Stimulated activated CD8-positive, alpha-beta memory T cell treated with anti-CD3 and anti-CD28 coated beads, Interleukin-4, amount 100 ng/mL, for 24 hours (primary cell): ENCODE results near the gene ABR.
"Not testable (repeated sequence)": the region's sequence is repeated elsewhere in the genome, so short reads cannot be mapped to it uniquely, and the experiment has no call there.

Source experiments
- DNase-seq: peaks from one replicate; pipeline ENCODE4 v3.0.0-alpha.2; 2020; ENCODE audit warnings: low read depth

The ABR gene

DNA sequence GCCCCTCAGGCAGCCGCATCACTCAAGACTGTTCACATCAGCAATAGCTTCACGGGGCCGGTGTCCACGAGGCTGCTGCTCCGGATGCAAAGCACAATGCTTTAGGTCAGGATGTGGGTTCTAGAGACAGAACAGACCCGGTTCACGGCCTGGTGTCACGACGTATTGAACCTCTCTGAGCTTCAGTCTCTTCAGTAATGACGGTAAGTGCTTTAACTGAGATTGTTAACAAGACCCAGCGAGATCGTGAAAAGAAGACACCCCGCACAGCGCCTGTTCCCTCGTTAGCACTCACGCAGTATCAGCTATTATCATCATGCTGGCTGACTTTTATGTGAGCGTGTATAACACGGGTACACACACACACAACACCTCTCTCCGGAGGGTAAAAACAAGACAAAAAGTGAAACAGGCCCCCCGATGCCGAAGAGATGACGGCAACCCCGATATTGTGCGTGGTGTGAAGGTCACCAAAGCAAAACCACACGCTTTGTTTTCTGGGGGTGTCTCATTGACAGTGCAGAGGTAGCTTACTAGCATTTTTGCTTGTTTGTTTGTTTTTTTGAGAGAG lies 21.4 kb upstream of the ABR start:
- DNase-seq, result peak; percentile 33

DNA sequence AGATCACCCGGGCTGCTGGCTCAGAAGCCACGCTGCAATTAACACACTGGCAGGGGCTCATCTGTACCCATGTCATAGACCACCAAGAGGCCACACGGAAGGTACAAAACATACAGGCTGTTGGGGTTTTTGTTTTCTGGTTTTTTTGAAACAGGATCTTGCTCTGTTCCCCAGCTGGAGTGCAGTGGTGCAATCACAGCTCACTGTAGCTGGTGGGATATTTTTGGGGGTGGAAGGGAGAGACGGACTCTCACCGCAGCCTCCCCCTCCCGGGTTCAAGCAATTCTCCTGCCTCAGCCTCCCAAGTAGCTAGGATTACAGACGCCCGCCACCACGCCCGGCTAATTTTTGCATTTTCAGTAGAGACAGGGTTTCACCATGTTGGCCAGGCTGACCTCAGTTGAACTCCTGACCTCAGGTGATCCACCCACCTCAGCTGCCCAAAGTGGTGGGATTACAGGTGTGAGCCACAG lies 19.5 kb upstream of the ABR start:
- DNase-seq, result not testable (repeated sequence)

DNA sequence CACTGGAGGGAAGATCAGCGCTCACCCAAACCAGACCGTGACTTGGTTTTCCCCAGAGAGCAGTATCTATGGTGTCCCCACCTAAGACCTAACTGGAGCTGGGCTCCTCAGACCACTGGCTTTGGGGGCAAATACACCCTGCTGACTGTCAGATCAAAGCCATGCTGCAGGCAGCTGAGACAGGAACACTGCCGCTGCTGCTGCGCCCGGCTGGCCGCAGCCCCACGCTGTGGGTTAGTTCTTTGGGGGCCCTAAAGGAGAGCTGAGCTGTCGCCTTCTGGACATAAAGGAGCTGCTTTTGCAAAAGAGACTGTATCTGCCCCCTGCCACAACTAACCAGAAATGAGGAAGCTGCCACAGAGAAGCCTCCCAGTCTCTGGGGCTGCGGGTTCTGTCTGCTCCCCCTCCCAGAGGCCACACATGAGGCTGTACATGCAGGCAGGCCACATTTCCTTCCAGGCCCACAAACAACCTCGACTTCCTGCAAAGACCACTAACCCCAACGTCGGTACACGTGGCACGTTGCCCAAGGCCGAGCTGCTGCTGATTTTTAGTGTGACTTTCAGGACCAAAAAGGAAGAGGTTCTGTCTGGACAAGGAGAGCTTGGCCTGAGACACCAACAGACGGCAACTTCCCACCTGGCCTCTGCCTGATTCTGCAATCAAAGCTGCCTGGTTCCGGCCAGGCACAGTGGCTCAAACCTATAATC lies 18.2 kb upstream of the ABR start:
- DNase-seq, result peak; percentile 46

DNA sequence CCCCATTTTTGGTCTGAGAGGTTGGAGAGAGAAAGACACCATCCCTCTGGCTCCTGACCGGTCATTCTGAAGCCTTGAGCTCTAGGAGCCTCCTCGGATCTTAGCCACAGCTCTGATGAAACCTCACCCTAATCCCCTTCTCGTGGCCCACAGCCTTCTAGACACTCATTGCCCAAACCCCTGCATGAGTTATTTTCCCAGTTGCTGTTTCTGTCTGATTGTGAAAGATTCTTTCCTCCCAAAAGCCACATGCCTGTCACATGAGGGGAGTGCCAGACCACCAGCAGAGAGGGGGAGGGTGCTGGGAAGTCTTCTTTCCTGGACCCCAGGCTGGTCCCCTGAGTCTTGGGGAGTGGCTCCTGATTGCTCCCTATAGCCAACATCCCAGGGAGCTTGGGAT lies 17.6 kb upstream of the ABR start:
- no peak for DNase-seq

DNA sequence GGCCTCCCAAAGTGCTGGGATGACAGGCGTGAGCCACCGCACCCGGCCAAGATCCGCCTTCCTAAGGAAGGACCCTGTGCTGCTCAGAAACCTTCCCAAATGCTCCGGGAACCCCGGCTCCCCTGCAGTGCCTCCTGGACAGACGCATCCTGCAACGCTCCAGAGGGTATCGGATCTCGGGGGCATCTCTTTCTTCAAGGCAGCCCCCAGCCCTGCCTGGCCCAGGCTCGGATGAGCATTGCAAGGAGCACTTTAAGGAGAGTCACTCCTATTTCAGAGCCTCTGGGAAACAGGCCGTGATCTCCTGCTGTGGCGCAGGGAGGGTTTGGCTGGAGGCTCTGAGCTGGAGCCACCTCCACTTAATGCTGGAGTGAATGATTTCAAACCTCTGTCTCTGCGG lies 17.2 kb upstream of the ABR start:
- DNase-seq, result no peak

DNA sequence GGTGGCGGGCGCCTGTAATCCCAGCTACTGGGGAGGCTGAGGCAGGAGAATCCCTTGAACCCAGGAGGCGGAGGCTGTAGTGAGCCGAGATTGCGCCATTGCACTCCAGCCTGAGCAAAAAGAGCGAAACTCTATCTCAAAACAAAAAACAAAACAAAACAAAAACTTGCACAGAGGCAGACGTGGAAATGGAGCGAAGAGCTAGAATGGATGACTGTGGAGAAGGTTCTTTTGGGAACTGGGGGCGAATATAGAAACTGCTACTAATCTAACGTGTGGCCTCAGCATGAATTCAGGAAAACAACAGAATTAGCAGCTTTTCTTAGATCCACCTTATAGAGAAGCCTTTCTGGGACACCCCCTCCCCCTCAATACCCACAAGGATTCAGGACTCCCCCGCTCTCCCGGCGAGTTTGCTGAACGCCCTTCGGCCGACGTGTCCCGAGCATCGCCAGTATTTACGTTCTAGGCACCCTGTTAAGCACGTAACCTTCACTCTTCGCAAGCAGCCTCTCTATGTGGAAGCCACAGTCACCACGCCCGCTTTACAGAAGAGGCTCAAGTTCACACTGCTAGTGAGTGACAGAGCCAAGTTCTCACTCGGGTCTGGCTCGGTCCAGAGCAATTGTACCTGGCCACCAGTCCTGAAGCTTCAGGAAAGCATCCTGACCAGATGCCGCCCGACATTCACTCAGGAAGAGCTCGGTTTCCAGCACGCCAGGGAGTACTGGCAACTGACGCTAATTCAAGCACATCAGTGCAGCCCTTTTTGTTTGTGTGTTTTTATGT lies 13.3 kb upstream of the ABR start:
- no peak for DNase-seq

DNA sequence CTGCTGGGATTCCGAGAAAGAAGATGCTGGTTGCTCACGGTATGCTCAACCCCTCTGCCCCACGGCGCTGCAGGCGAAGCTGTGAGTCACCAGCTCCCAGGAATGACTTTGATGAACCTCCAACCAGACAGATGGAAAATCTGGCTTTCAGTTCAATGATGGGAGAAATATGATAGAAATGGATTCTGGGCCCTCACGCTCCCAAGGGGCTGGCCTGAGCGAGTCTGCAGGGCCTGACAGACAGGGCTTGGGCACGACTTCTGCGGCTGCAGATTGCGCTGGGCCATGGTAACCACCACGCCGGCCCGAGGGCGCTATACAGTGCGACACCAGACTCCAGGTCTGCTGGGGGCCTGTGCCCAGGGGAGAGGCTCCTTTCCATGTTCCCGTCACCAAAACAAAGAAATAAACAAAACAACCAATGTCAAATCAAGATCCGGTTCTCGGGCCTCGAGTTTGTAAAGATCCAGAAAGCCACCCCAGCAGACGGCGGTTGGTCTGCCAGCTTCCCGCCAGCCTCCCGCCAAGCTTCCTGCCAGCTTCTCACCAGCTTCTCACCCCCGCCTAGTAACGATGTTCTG lies 11.1 kb upstream of the ABR start:
- no peak for DNase-seq

DNA sequence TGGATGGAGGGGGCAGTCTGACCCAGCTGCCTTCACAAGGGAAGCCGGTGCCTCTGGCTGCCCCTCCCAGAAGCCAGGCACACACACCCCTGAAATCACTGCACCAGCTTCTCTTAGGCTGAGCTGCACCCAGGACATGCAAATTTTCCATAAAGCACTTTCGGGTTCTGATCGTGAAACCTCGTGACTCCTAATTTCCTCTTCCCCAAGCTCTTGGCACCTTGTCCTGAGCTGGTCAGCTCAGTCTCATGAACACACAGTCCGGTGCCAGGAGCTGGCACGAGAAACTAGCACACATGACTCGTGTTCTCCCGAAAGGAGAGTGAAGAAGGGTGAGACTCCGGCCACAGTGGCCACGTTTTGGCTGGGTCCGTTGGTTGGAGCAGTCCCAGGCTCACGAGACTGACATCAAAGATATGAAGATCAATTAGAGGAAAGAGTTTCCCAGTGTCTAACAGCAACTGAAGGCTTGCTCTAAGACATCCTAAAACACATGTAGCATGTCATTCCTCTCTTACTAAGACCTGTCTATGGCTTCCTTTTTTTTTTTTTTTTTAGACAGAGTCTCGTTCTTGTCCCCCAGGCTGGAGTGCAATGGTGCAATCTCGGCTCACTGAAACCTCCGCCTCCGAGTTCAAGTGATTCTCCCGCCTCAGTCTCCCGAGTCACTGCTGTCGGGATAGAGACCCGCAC lies 9.2 kb upstream of the ABR start:
- DNase-seq, result no peak

DNA sequence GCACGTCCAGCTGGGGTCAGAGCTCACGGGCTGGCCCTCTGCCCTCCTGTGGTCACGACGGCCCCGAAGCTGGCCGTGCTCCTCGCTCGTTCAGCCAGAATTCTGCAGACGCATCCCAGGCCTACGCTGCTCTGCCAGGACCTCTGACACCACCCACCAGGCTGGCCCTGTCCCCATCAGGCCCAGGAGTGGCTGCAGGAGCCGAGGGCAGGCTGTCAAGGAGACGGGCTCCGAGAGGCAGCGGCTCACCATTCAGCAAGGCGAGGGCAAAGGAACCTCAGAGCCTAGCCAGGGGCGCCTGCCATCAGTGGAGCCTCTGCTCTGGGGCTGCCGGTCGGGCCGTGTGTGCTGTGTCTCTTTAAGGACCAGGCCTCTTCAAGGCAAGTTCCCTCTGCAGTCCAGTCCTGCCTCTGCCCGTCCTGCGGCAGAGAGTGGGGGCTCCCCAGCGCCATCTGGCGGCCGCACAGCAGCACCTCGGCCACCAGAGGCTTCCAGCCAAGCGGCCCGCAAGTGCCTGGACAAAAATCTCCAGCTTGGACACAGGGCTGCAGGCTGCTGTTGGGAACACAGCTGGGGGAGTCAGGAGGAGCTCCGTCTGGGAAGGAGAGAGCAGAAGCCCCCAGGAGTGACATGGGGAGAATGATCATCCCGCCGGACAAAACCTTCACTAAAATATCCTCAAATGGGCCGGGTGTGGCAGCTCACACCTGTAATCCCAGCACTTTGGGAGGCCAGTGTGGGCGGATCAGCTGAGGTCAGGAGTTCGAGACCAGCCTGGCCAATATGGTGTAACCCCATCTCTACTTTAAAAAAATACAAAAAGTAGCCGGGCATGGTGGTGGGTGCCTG lies 7.4 kb upstream of the ABR start:
- DNase-seq, result peak; percentile 62

DNA sequence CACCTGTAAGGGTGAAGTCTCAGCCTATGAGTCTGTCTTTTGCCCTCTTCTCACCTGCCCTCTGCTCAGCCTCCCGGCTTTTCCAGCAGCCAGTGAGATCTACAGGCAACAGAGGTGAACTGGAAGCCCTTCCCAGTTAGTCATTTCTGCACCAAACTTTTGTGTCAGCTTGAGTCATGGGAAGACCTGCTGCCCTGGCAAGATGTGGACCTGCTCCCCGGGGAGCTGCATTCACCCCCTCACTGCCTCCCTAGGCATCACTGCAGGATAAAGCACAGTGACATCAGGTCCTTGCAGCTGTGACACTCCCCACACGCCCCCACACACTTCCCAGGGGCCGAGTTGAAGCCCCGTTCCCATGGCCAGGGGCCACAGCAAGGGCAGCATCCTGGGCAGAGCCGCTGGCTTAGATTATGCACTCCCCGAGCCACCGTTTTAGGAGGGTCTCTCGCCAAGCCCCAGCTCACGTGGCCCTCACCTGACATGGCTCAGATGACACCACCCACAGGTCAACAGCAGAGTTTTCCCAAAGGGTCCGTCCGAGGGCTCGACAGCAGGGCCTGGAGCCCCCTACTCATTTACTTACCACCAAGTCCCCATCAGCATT lies 6.5 kb upstream of the ABR start:
- no peak for DNase-seq

DNA sequence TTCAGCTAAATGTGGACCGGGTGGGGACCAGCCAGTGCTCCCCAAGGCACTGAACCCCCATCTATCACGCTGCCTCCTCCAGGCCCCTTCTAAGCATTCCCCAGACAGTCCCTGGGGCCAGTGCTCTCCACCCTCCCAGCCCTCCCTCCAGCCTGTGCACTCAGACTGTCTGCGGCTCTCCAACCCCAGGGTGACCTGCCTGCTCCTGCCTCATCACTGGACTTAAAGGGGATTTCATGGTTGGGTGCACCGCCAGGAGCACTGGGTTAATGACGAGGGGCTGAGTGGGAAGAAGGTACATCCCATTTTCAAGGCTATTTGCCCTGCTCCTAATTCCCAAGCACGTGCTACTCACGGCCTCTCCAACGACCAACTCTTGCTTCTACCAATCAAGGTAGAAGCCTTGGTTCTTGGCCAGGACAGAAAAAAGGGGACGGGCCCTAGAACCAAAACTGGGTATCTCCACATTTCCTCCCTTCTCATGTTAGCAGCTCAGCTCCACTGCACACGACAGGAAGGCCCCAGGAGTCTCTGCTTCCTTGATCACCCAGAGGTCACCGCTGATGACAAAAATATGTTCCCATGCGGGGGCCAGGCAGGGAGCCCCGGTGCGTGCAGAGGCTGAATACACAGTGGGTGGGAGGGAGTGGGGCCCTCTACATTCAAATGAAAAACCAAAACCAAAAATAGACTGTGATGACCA lies 3.5 kb upstream of the ABR start:
- DNase-seq, result no peak

DNA sequence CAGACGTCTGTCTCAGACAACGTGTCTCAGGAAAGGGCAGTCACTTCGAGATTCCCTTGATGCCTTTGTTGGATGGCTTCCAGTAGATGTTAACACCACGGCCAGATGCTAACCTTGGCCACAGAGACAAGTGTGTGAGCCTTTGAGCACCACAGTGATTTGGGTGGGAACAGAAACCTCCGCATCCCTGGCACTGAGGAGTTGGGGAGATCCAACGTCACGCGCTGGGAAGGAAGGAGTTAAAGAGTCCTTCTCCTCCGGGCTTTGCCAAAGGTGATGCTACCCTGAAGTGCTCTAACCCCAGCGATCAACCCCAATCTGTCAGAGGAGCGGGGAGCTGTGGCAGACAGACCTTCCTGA lies 3.0 kb upstream of the ABR start:
- DNase-seq, result no peak

DNA sequence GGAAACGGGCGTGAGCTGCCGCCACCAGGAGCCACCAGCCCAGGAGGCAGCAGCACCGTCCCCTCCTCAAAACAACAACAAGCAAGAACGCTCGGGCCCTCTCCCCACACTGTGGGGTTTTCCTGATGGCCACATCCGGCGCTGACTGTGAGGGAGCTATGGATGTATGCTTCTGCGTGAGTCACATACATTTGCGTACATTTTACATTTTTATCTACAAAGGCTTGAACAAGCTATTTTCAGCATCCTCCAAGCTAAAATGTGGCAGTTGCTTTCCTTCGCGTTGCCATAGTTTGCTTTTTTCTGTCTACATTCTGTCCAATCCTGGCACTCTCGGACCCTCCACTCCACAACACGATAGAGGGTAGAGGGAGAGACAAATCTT lies 2.0 kb upstream of the ABR start:
- DNase-seq, result no peak

DNA sequence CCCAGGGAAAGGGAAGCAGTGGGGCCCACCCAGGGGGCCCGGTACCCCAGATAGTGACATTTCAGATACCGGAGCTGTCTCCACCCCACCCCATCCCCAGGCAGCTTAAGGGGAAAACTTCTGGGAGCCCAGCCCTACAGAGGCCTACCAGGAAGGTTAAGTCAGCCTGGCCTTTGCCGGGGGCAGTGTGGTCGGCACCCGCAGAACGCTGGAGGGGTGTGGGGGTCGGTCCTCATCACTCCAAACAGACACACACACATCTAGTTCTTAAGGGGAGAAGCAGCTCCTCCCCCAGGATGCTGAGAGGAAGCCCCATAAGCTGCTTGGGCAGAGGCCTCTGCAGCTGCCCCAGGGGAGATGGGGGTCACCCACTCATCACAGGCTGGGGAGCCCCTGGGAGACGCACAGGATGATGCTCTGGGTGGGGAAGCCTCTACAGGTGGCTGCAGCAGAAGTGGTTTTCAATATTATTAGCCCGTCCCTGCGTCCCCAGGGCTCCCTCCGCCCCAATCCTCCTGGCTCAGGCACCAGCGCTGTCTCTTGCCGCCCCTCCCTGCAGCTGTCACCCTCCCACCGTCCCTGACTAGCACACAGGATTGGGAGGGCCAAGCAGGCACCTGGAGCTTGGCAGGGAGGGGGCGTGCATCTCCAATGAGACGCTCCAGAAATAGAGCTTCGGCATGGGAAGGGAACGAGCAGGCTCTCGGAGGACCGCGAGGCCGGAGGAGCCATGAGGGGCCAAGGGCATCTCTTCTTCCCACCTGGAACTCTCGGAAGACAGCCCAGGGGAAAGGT lies 1.4 kb upstream of the ABR start:
- DNase-seq, result no peak

DNA sequence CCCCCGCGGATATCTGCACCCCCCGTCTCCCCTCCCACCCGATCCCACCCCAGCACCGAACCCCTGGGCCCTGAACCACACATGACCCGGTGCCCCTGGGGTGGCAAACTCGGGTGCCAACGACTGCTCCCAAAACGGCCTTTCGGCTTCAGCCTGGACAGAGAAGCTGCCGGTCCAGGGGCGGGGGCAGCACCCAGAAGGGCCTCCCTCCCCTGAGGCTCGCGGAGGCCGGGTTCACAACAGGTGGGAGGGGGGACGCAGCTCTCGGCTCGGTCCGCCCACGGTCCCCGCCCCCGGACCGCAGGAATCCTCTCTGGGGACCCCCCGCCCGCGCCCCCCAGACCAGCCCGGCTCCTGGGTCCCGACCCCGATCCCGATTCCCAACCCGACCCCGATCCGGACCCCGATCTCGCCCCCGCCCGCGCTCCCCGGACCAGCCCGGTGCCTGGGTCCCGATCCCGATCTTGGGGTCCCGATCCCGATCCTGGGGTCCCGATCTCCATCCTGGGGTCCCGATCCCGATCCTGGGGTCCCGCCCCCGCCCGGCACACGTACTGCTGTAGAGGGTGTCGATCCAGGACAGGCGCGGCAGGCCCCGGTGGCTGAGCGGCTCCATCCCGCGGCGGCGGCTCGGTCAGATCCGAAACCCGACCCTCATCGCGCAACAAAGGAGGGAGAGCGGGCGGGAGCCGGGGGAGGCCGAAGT lies 516 bp downstream of the ABR start:
- no peak for DNase-seq

DNA sequence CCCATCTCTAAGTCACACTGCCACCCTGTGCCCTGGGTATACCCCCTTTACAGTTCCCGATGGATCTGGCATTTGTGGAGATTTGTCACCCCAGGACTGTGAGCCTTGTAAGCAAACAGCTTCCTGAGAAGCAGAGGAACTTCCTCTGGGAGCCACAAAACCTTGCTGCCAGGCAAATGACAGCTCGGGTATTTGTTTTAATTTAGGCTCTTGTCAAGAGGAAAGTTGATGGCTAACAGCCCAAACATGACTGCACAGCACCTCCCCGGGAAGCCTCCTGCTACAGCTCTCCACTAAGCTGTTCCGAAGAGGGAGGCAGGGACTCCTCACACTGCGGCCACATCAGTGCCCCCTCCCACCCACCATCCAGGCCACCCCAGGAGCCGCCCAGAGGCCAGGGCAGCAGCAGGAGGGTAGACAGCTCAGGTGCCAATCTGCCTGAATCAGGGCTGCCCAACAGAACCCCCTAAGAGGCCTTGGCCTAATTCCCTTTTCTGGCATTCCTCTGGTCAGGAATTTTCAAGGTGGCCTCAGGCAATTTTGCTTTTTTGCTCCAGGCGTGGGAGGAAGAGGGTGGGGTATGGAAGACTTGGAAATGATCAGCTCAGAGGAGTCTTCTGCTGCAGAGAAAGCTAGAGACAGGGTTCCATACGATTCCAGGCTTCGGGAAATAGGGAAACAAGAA lies 2.6 kb downstream of the ABR start:
- no peak for DNase-seq

DNA sequence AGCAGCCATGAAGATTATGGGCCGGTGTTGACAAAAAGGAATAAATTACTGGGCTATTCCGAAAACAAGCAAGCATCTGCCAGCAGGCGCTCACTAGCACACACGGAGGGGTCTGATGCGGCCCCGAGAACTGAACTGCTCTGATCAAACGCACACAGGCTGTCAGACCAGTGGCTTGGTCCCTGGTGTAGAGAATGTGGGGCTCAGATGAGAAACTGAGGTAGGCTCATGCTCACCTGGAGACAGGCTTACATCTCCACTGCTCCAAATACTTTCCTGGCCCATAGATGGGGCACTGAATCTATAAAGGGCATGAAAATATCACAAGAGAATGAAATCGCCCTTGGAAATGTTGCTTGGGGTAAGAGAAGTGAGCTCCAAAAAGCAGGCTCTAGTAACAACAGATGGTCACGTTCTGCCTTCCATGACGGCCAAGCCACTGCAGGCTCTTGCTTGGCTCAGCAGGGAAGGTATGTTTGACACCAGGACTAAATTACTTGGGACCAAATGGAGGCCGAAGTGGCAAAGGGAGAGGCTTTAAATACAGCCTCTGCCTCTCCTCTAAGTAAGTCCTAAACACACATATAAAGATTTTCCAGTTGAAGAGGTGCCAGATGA lies 5.4 kb downstream of the ABR start:
- DNase-seq, result no peak
